Endothelial cell (in vitro differentiated cells): ENCODE measurements around the gene TMEM123. TPM values are rescaled to one million over a fixed set of nuclear protein-coding genes. Genes with fewer than 3 reads are reported as not detected.
A peak's percentile ranks its signal among the peaks of the same experiment; 100 is the strongest.

Source experiments
- DNase-seq: peaks from one replicate; pipeline ENCODE4 v3.0.0; 2021; ENCODE audit warnings: low spot score
- H3K27ac Mint-ChIP-seq: one replicate; pipeline ENCODE4 v1.8.0; 2021; ENCODE audit warnings: mixed read lengths, inconsistent platforms; ENCODE audit not compliant: unreplicated experiment
- H3K27me3 Mint-ChIP-seq: one replicate; pipeline ENCODE4 v1.8.0; 2021; ENCODE audit warnings: mild to moderate bottlenecking, moderate library complexity, mixed read lengths, inconsistent platforms; ENCODE audit not compliant: unreplicated experiment
- H3K36me3 Mint-ChIP-seq: one replicate; pipeline ENCODE4 v1.8.0; 2021; ENCODE audit warnings: mild to moderate bottlenecking, low read depth, mixed read lengths, inconsistent platforms; ENCODE audit not compliant: unreplicated experiment
- H3K4me1 Mint-ChIP-seq: one replicate; pipeline ENCODE4 v1.8.0; 2021; ENCODE audit warnings: mild to moderate bottlenecking, mixed read lengths, inconsistent platforms; ENCODE audit not compliant: unreplicated experiment
- H3K4me3 Mint-ChIP-seq: one replicate; pipeline ENCODE4 v1.8.0; 2021; ENCODE audit warnings: mild to moderate bottlenecking, mixed read lengths, inconsistent platforms; ENCODE audit not compliant: unreplicated experiment
- H3K9me3 Mint-ChIP-seq: one replicate; pipeline ENCODE4 v1.8.0; 2021; ENCODE audit warnings: mixed read lengths, inconsistent platforms; ENCODE audit not compliant: unreplicated experiment
- CTCF ChIP-seq: fragments of 200-600 bp; sonication (generic); IDR thresholded peaks from one replicate; pipeline ENCODE4 v1.5.0; 2021; ENCODE audit warnings: antibody characterized with exemption; ENCODE audit not compliant: unreplicated experiment
- total RNA-seq: library from RNA; stranded (reverse); fragmentation: NEBNext Ultra II Directional; extraction: Animal tissue kit (Norgen Biotek cat#: 25700); gene quantifications from one replicate; pipeline ENCODE4 v1.2.1, GENCODE V29; 2021; ENCODE audit not compliant: unreplicated experiment

The TMEM123 gene
- total RNA-seq, 1 donor from 2014 or later = 142 TPM

DNA sequence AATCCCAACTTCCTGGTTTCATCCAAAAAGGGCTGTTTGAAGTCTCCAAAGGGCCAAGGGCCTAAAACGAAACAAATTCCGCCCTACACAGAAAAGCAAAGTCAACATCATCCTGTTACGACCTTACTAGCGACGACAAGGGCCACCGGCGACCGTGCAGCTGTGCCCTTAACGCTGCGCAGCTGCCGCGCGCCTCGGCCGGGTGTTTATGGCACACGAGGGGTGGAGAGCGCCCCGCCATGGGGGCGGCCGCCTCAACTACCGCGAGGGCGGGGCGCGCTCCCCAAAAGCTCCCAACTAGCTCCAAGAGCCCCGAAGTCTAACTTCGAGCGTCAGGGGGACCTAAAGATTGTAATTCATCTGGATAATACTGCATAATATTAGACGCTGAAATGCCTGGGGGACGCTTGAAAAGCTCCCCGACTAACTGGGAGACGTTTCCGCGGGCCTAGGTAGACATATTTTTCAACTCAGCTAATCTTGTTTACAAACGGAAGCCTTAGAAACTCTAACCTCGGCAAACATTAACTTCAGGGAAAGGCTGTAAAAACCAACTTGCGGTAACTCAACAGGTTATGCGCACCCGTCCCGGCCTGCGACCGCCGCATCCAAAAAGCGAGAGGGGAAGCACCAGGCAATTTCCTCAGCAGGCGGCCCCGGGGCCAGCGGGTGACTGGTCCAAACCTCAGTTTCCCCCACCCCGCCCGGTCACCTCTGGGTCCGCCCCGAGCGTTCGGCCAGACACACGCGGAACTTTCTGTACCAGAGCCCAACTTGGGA, 694 bp downstream of the TMEM123 start:
- Mint-ChIP-seq H3K27me3 (peaks cover 7% of the 10 kb centered on the region), H3K4me1 (peaks cover 25% of the 10 kb centered on the region), H3K9me3 (no peaks in the 10 kb centered on the region), H3K36me3 (peaks cover 4% of the 10 kb centered on the region), H3K27ac (peak overlapping the region; percentile 94), H3K4me3 (peak overlapping the region; percentile 97)
- peak; percentile 53 for DNase-seq
- TF ChIP-seq CTCF = no peak

DNA sequence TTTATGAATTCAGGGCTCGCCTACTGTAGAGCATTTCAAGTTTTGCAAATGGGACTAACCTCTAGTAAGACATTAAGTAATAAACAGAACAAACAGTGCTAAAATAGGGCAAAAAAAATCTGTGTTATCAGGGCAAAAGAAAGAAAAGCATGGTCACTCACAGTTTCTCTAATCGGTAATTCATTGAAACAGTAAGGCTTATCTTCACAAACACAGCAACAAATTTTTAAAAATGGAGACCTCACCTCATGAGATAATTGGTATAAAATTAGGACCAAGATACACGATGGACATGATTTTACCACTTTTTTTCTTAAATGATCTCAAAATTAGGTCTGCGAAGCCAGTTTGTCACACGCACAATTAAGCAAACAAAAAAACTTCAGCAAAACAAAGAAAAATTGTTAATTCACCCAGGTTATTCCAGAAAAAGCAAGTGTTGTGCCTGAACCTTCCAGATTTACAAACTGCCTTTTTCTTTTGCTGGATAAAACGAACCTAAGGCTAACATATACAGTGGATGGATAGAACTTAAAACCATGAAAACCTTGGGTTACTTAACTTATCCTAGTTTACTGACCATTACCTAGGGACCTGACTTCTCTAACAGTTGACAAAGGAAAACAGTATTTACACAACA, 1.4 kb downstream of the TMEM123 start:
- no peak for DNase-seq
- peak overlapping the region; percentile 97 for H3K4me3 Mint-ChIP-seq

GRCh38 chr11:102449651-102450570, 2.7 kb downstream of the TMEM123 start:
- Mint-ChIP-seq H3K36me3 (peaks cover 16% of the 10 kb centered on the region), H3K4me3 (no peak overlapping the region), H3K4me1 (peaks cover 19% of the 10 kb centered on the region), H3K27me3 (peaks cover 3% of the 10 kb centered on the region), H3K9me3 (no peaks in the 10 kb centered on the region), H3K27ac (no peak overlapping the region)
- no peak for DNase-seq
- no peak for TF ChIP-seq CTCF

More for the DNA sequence above, 1.4 kb downstream of the TMEM123 start:
- H3K27ac Mint-ChIP-seq = peak overlapping the region; percentile 94
- H3K9me3 Mint-ChIP-seq = no peaks in the 10 kb centered on the region
- peaks cover 25% of the 10 kb centered on the region for H3K4me1 Mint-ChIP-seq
- H3K27me3 Mint-ChIP-seq = peaks cover 7% of the 10 kb centered on the region
- peaks cover 4% of the 10 kb centered on the region for H3K36me3 Mint-ChIP-seq
- TF ChIP-seq CTCF = no peak

DNA sequence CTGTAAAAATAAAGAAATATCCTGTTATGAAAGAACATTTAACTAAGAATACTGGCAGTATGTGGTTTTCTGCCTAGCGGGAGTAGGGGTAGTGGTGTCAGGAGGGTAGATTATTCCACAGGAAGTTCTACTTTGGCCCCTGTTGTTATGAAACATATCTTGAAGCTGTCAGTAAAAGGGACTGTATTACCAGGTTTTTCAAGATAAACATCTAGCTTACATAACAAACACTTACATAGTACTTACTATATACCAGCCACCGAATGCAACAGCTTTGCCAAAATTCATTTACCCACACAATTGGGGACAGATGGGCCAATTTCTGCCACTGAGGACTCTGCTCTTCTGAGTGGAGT, 3.7 kb downstream of the TMEM123 start:
- no peaks in the 10 kb centered on the region for H3K9me3 Mint-ChIP-seq
- no peak for TF ChIP-seq CTCF
- peaks cover 24% of the 10 kb centered on the region for H3K36me3 Mint-ChIP-seq
- peaks cover 17% of the 10 kb centered on the region for H3K4me1 Mint-ChIP-seq
- H3K27ac Mint-ChIP-seq = no peak overlapping the region
- peaks cover 3% of the 10 kb centered on the region for H3K27me3 Mint-ChIP-seq
- DNase-seq = no peak
- no peak overlapping the region for H3K4me3 Mint-ChIP-seq
